HG02571 (cell line): ENCODE data around the gene PLEKHG4B.
"Not testable (repeated sequence)": the region's sequence is repeated elsewhere in the genome, so short reads cannot be mapped to it uniquely, and the experiment has no call there.

ENCODE experiments used
- ATAC-seq: cut with Tn5 transposase; IDR thresholded peaks from one replicate; pipeline ENCODE4 v1.9.1; 2021; ENCODE audit warnings: mild to moderate bottlenecking, moderate library complexity; ENCODE audit not compliant: unreplicated experiment

Gene PLEKHG4B

GRCh38 chr5:196350-196749 is 104.4 kb downstream of the PLEKHG4B start:
- ATAC-seq: no peak

DNA sequence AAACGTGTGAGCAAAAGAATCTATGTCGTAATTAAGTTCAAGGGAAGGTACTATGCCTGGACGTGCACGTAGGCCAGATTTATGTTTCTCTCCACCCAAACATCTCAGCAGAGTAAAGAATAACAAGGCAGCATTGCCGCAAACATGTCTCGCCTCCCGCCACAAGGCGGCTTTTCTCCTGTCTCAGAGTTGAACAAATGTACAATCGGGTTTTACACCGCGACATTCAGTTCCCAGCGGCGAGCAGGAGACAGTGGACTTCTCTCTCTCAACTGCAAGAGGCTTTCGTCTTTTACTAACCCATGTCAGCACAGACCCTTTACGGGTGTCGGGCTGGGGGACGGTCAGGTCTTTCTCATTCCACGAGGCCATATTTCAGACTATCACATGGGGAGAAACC is 105.1 kb downstream of the PLEKHG4B start:
- ATAC-seq: not testable (repeated sequence)

DNA sequence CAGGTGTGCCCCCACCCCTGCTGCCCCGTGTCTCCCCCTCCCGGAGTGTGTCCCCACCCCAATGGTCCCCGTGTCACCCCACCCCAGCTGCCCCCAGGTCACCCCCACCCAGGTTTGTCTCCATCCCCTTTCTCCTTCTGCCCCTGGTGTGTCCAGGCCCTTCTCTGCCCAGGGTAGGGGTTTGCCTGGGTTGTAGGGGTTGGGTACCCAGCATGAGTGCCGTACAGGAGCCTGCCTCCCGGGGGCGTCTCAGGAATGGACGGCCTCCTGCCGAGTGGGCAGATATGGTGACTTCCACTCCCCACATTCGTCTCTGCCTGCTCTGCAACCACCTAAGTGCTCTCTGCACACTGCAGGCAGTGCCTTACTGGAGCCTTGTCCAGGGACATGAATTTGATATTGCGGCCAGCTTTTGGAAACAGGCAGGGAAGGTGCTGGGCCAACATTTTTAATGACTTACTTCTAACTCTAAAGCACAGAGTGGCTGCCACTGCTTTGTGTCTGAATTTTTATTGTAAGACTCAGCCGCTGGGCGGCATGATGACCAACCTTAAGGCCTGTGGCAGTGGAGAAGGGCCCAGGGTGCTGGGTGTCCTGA is 106.0 kb downstream of the PLEKHG4B start:
- no peak for ATAC-seq

GRCh38 chr5:198516-199196 is 106.7 kb downstream of the PLEKHG4B start:
- ATAC-seq: no peak

DNA sequence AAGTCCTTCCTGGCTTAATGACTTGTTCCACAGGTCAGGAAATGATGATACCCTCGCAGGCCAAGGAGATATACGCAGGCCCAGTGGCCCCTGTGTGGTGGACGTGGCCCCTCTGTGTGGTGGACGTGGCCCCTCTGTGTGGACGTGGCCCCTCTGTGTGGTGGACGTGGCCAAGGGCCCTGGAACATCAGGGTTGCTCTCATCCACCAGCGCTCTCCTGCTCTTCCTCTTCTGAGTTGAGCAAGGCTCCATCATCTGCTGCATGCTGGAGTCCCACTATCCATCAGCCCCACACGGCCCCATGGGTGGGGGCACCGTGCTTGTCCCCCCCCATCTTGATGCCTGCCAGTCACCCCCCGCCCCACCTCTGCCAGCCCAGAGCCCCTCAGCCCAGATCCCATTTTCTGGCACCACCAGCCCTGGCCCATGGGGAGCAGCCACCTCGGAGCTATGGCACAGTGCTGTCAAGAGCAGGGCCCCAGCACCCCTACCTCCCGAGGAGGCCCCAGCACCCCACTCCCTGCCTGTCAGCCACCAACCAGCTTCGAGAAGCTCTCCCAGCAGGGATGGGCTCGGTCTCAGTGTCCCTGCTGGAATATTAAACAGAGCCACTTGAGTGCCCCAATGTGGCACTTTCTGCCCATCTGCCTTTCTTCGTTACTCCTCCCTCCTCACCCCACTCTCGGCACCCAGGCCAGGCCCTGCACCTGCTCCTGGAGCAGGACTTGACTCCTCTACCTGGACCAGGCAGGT is 107.4 kb downstream of the PLEKHG4B start:
- no peak for ATAC-seq

DNA sequence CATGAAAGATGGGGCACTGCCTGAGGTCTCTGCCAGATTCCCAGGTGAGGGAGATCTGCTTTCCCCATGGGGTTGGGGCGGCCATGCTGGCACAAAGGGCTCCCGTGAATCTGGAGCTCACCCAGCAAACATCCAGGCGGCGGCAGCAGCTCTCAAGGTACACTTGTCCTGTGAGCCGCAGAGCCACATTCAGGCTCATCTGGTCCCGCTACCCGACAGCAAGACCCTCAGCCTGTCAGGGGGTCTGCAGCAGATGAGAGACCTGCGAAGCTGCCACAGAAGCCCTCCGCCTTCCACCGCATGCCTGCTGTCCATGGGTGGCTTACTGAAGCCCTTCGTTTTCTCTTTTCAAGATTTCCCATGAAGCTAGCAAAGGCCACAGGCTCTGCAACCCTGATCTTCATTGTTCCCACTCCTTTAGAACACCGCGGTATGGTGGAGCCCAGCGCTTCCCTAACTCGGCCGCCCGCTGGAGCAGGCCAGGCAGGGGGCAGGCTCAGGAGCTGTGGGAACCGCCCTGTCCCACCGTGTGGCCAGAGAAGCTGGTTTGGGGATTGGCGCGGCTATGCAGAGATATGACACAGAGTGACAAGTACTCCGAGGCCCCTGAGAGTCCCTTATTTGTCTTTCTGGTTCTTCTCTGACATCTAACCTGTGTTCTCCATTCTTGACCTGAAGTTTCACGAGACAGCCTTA is 108.1 kb downstream of the PLEKHG4B start:
- no peak for ATAC-seq

- ATAC-seq: no peak
These were observed 109.0 kb downstream of the PLEKHG4B start for GRCh38 chr5:200985-201384.

DNA sequence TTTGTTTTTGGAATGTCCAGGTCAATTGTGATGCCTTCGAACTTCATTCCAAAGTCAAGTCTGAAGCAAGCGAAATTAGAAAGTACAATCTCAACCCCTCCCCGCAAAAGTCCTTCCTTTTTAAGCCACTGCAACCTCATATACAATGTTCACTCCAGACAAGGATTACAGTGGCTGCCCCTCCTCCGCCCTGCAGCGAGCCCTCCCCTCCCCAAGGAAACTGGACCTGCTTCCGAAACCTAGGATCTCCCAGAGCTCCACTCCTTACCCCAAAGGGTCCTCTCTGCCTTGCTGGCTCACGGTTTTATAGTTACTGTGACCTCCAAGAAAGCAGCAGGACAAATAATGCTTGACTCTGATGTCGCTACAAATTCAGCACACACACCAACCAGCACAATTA is 109.7 kb downstream of the PLEKHG4B start:
- ATAC-seq: no peak

DNA sequence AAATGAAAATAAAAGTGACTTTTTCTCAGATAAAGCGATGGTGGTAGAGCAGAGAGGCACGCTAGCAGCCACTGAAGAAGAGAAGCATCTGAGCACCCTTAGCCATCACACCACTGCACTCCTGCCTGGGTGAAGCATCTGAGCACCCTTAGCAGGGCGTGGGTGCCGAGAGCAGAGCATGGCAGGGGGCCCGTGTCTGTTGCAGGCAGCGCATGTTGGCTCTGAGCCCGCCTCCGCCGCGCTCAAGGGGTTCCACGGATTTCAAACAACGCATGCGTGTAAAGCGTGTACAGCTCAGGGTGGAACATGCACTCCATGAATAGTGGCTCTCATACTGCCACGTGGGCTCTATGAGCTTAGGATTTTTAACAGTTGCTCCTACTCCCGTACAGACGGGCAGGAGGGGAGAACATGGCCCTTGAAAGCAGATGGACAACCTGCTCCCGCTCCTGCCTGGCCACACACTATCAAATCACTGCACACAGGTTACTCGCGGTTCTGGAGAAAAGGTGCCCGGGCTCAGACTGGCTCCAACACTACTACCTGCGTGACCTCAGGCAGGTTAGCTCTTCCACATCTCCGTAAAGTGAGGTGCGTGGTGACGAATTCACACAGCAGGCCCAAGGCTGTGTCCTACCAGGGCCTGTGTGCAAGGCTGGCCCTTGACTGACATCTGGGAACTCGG is 111.4 kb downstream of the PLEKHG4B start:
- ATAC-seq: no peak

GRCh38 chr5:204001-204400 is 112.0 kb downstream of the PLEKHG4B start:
- no peak for ATAC-seq

GRCh38 chr5:204462-204861 is 112.5 kb downstream of the PLEKHG4B start:
- ATAC-seq: no peak

DNA sequence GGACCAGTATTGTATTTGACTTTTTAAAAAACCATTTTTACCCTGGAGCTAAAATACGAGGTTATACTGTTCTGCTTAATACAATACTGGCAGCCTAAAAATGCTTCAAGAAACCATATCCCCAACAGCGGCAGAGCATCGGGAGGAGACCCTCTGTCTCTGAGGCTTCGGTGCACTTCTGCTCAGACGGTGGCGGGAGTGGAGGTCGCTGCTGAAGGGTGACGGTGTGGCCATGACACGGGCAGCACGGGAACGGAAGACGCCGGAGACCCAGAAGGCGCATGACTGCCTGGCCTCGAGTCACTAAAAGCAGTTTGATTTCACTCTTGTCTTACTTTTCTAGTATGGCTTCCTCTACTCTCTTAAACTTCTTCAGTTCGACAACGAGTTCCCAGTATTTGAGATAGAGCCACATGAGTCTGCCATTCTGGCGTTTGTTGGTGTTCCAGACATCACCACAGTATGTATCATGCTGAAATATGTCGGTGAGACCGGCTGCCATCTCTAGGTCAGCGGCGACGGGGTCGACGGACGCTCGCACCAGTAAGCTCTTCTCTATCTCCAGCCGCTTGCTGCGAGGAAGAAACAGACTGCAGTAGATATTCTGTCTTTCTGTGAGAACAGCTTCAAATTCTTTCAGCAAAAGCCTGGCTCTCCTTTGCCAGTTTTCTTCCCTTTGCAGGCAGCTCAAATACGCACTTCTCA is 113.2 kb downstream of the PLEKHG4B start:
- ATAC-seq: no peak

GRCh38 chr5:206406-206805 is 114.4 kb downstream of the PLEKHG4B start:
- no peak for ATAC-seq

DNA sequence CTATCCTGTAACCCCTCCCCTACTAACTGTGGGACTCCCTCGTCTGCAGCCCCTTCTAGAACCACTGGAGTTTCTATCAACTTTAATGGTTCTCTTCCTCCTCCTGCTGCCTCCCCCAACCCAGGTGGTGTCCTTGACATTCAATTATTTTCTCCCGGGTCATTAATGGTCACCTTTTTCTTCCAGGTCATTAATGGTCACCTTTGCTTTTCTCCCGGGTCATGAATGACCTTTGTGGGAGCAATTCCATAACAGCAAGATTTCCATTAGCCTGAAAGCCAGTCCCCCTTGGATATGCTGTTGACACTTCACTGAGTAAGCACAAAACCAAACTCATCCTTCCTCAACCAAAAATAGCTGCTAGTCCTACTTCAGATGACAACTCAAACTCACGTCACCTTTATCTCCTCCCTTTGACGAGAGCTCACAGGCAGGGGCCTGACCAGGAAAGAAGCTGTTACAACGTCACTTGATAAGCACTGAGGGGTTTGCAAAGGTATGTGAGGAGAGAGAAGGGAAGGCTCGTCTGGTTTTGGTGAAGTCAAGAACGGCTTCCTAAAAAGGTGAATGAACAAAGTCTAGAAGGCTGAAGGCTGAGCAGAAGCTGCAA is 115.1 kb downstream of the PLEKHG4B start:
- ATAC-seq: no peak

DNA sequence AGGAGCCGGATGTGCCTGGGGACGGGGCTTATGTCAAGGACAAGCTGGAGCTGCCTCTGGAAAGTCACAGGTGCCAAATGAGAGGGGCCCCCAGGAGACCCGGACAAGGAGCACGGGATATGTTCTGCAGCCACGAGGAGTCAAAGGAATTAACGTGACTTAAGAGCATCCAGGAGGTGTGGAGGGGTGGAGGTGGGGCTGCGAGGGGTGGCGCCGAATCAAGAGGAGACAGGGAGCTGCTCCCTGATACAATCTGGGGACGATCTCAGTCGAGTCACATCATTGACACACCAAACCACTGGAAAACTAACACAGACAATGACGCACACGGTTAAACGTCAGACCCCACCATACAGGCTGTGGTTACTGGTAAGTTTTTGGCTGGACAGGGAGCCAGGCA is 115.6 kb downstream of the PLEKHG4B start:
- ATAC-seq: no peak

GRCh38 chr5:208449-209114 is 116.6 kb downstream of the PLEKHG4B start:
- no peak for ATAC-seq

- ATAC-seq: no peak
These were observed 121.9 kb downstream of the PLEKHG4B start for GRCh38 chr5:213803-214395.

- ATAC-seq: not testable (repeated sequence)
These were observed 123.3 kb downstream of the PLEKHG4B start for GRCh38 chr5:215256-215655.

DNA sequence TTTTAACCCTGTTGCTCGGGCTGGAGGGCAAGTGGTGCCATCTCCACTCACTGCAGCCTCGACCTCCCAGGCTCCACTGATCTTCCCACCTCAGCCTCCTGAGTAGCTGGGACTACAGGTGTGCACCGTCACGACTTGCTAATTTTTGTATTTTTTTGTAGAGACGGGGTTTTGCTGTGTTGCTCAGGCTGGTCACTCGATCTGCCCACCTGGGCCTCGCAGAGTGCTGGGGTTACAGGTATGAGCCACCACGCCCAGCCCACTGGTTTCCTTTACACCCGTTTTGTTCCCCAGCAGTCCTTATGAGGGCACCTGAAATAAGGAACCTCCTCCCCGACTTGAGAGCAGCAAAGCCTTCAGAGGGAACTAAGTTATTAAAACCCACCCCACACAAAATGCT is 124.1 kb downstream of the PLEKHG4B start:
- not testable (repeated sequence) for ATAC-seq
